SU-DHL-6 (cell line): Measurements from ENCODE around the gene NFYC.

Source experiments
- CTCF ChIP-seq: fragments of 200-600 bp; sonication (generic); IDR thresholded peaks from one replicate; pipeline ENCODE4 v1.5.1; 2017; ENCODE audit warnings: antibody characterized with exemption, mild to moderate bottlenecking, low read length, moderate library complexity; ENCODE audit not compliant: insufficient read depth, poor library complexity, severe bottlenecking
- EZH2phosphoT487 ChIP-seq: fragments of 200-600 bp; sonication (generic), shearing (Covaris generic); conservative IDR thresholded peaks from 2 replicates; pipeline ENCODE4 v1.6.1; 2018; ENCODE audit warnings: mild to moderate bottlenecking, antibody characterized with exemption, low read length, moderate library complexity, mixed read lengths

- TF ChIP-seq CTCF (no peak), EZH2phosphoT487 (no peak)
Measured at GRCh38 chr1:40697436-40697835, 5.9 kb downstream of the NFYC start.
